HFFc6 (cell line): ENCODE measurements around the gene GATAD2A. TPM values are rescaled to one million over a fixed set of nuclear protein-coding genes. Genes with fewer than 3 reads are reported as not detected.
"Not testable (repeated sequence)": the region's sequence is repeated elsewhere in the genome, so short reads cannot be mapped to it uniquely, and the experiment has no call there.

Experiments
- DNase-seq: peaks from one replicate; pipeline ENCODE4 v3.0.0-alpha.2; 2018
- H3K27ac Mint-ChIP-seq: 2 replicates; pipeline ENCODE4 v1.8.0; 2020; ENCODE audit warnings: mild to moderate bottlenecking, mixed read lengths
- H3K27me3 Mint-ChIP-seq: 2 replicates; pipeline ENCODE4 v1.8.0; 2021; ENCODE audit warnings: mild to moderate bottlenecking, moderate library complexity, mixed read lengths; ENCODE audit not compliant: insufficient read depth
- H3K36me3 Mint-ChIP-seq: 2 replicates; pipeline ENCODE4 v1.8.0; 2021; ENCODE audit warnings: low read depth, mixed read lengths
- H3K4me1 Mint-ChIP-seq: 2 replicates; pipeline ENCODE4 v1.8.0; 2020; ENCODE audit warnings: low read depth, mixed read lengths
- H3K4me3 Mint-ChIP-seq: 2 replicates; pipeline ENCODE4 v1.8.0; 2020; ENCODE audit warnings: mild to moderate bottlenecking, moderate library complexity, mixed read lengths
- H3K9me3 Mint-ChIP-seq: 2 replicates; pipeline ENCODE4 v1.8.0; 2020; ENCODE audit warnings: mild to moderate bottlenecking, mixed read lengths
- total RNA-seq, 6 experiments: library from RNA; stranded (reverse); fragmentation: NEBNext Ultra II Directional; extraction: Animal tissue kit (Norgen Biotek cat#: 25700); gene quantifications; 2 replicates in 1 of 6; 3 replicates in 5 of 6; pipeline ENCODE4 v1.2.3, GENCODE V29; 2021
- TF ChIP-seq, protein P1 (sequence below): fragments of 200-600 bp; sonication (generic); IDR thresholded peaks from 2 replicates; pipeline ENCODE4 v1.5.0; 2021; ENCODE audit warnings: antibody characterized with exemption, mild to moderate bottlenecking

The GATAD2A gene
- total RNA-seq, 6 experiments from 2014 or later: 107 to 123 (median 112) TPM

DNA sequence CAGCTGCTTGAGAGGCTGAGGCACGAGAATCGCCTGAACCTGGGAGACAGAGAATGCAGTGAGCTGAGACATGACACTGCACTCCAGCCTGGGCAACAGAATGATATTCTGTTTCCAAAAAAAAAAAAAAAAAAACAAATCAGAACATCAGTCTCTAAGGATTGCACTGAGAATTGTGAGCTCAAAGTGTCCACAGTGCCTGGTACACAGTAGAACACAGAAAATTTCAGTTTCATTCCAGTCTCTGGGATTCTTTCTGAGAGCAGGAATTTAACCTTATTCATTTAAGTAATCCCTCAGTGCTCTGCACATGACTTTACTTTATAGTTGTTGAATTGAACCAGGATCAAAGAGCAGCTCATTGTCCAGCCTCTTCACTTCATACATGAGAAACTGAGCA, 25.9 kb upstream of the GATAD2A start:
- TF ChIP-seq, protein P1, sequence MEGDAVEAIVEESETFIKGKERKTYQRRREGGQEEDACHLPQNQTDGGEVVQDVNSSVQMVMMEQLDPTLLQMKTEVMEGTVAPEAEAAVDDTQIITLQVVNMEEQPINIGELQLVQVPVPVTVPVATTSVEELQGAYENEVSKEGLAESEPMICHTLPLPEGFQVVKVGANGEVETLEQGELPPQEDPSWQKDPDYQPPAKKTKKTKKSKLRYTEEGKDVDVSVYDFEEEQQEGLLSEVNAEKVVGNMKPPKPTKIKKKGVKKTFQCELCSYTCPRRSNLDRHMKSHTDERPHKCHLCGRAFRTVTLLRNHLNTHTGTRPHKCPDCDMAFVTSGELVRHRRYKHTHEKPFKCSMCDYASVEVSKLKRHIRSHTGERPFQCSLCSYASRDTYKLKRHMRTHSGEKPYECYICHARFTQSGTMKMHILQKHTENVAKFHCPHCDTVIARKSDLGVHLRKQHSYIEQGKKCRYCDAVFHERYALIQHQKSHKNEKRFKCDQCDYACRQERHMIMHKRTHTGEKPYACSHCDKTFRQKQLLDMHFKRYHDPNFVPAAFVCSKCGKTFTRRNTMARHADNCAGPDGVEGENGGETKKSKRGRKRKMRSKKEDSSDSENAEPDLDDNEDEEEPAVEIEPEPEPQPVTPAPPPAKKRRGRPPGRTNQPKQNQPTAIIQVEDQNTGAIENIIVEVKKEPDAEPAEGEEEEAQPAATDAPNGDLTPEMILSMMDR: no peak
- Mint-ChIP-seq H3K27ac (no peak overlapping the region), H3K9me3 (no peaks in the 10 kb centered on the region), H3K4me1 (peaks cover 8% of the 10 kb centered on the region; the same call in 1 of the 2 replicates), H3K4me3 (no peak overlapping the region), H3K27me3 (no peaks in the 10 kb centered on the region; the same call in 1 of the 2 replicates), H3K36me3 (no peaks in the 10 kb centered on the region)
- no peak for DNase-seq

DNA sequence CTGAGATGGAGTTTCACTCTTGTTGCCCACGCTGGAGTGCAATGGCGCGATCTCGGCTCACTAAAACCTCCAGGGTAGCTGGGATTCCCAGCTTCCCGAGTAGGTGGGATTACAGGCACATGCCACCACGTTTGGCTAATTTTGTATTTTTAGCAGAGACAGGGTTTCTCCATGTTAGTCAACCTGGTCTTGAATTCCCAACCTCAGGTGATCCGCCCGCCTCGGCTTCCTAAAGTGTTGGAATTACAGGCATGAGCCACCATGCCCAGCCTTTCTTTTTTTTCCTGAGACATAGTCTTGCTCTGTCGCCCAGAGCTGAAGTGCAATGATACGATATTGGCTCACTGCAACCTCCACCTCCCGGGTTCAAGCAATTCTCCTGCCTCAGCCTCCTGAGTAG, 25.2 kb upstream of the GATAD2A start:
- not testable (repeated sequence) for H3K4me3 Mint-ChIP-seq, H3K36me3 Mint-ChIP-seq, H3K9me3 Mint-ChIP-seq, DNase-seq, H3K27me3 Mint-ChIP-seq, H3K27ac Mint-ChIP-seq, H3K4me1 Mint-ChIP-seq

DNA sequence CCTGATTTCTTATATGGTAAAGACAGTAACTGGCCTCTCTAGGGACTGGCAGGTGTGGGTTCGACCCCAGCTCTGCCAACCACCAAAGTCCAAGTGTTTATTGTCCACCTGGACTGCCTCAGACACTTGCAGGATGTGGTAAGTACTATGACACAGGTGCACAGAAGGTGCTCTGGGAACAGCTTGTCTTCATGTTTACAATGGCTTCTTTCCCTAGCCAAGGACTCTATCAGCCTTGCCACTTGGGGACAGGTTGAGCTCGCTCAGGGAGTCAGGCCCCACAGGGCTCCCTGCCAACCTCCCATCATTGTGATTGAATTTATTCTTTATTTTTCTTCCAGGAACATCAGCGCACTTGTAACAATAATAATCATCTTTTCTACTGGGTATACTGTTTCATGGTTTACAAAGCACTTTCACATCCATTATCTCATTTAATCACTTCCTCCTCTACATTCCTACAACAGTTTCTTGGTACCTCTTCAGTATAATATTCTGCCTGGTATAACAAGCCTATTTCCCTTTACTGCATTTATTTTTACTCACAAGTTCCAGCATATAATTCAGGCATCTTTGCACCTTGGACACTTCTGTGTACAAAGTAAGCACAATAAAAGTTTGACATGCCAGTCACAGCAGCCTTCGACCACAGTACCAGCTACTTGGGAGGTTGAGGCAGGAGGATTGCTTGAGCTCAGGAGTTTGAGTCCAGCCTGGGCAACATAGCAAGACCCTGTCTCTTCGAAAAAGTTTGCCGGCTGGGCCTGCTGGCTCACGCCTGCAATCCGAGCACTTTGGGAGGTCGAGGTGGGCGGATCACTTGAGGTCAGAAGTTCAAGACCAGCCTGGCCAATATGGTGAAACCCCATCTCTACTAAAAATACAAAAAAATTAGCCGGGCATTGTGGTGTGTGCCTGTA, 24.2 kb upstream of the GATAD2A start:
- H3K27ac Mint-ChIP-seq: no peak overlapping the region

DNA sequence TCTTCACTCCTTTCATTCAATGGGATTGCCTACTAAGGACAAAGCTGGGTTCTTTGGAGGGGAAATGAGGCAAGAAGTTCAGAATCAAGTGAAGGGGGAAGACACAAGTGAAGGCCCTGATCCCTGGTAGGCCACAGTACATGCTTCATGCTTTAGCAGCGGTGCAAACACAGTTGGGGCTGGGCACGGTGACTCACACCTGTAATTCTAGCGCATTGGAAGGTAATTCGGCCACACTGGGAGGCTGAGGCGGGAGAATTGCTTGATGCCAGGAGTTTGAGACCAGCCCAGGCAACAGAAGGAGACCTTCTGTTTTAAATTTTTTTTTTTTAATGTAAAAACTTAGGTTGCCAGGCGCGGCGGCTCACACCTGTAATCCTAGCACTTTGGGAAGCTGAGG, 23.4 kb upstream of the GATAD2A start:
- H3K4me3 Mint-ChIP-seq: no peak overlapping the region
- TF ChIP-seq, protein P1: no peak
- DNase-seq: no peak
- no peaks in the 10 kb centered on the region for H3K36me3 Mint-ChIP-seq
- H3K27ac Mint-ChIP-seq: no peak overlapping the region
- H3K9me3 Mint-ChIP-seq: no peaks in the 10 kb centered on the region
- no peaks in the 10 kb centered on the region; the same call in 1 of the 2 replicates for H3K27me3 Mint-ChIP-seq
- peaks cover 12% of the 10 kb centered on the region for H3K4me1 Mint-ChIP-seq

More for the DNA sequence above, 24.2 kb upstream of the GATAD2A start:
- DNase-seq: no peak
- Mint-ChIP-seq H3K9me3 (no peaks in the 10 kb centered on the region), H3K36me3 (no peaks in the 10 kb centered on the region), H3K4me3 (no peak overlapping the region), H3K27me3 (no peaks in the 10 kb centered on the region; the same call in 1 of the 2 replicates), H3K4me1 (peaks cover 8% of the 10 kb centered on the region; the same call in 1 of the 2 replicates)
- TF ChIP-seq, protein P1: no peak

DNA sequence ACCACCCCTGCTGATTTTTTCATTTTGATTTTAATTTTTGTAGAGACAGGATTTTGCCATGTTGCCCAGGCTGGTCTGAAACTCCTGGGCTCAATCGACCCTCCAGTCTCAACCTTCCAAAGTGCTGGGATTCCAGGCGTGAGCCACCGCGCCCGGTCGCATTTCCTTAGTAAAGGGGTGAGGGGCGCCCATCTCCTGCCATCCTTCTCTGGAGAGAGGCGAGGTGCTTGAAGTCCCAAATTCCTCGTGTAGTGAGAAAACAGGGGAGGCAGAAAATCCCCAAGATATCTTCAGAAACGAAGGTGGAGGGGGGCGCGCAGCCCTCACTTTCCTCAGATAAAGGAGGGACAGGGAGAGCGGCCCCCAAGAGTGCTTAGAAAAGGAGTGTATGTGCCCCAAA, 21.0 kb upstream of the GATAD2A start:
- Mint-ChIP-seq H3K36me3 (no peaks in the 10 kb centered on the region), H3K9me3 (no peaks in the 10 kb centered on the region)

More for the DNA sequence above, 21.0 kb upstream of the GATAD2A start:
- peak overlapping the region; percentile 76 for H3K4me3 Mint-ChIP-seq
- H3K4me1 Mint-ChIP-seq: peaks cover 28% of the 10 kb centered on the region
- no peaks in the 10 kb centered on the region; the same call in 1 of the 2 replicates for H3K27me3 Mint-ChIP-seq
- H3K27ac Mint-ChIP-seq: no peak overlapping the region
- DNase-seq: no peak
- TF ChIP-seq, protein P1: no peak
